Ascending aorta (tissue), 2 donors: ENCODE data around the gene P4HA2. TPM values are rescaled to one million over a fixed set of nuclear protein-coding genes. Genes with fewer than 3 reads are reported as not detected.

Experiments used
- DNase-seq, 2 donors: peaks; one replicate each; pipeline ENCODE4 v3.0.0-alpha.2; 2019; ENCODE audit warnings: low spot score in 2 of 2
- H3K27ac ChIP-seq, 2 donors: fragments of 200-600 bp; sonication (generic); one replicate each; pipeline ENCODE4 v1.5.1; 2016 to 2017; ENCODE audit warnings: mild to moderate bottlenecking in 1 of 2
- H3K27me3 ChIP-seq: fragments of 200-600 bp; sonication (generic); one replicate; pipeline ENCODE4 v1.5.1; 2017
- H3K36me3 ChIP-seq, 2 donors: fragments of 200-600 bp; sonication (generic); one replicate each; pipeline ENCODE4 v1.5.1; 2016
- H3K4me1 ChIP-seq, 2 donors: fragments of 200-600 bp; sonication (generic); one replicate each; pipeline ENCODE4 v1.5.1; 2016 to 2017; ENCODE audit warnings: mild to moderate bottlenecking in 1 of 2
- H3K4me3 ChIP-seq, 2 donors: fragments of 200-600 bp; sonication (generic); one replicate each; pipeline ENCODE4 v1.5.1; 2016 to 2017; ENCODE audit warnings: mild to moderate bottlenecking in 1 of 2
- H3K9me3 ChIP-seq, 2 donors: fragments of 200-600 bp; sonication (generic); one replicate each; pipeline ENCODE4 v1.5.1; 2016
- intact Hi-C: fragments of 100-400 bp; cut with DNase I; formaldehyde crosslinking; loops from one replicate; pipeline ENCODE4 v1.15.1; 2023
- total RNA-seq: library from RNA; depleted of rRNA; stranded (reverse); fragments of >200 nt; gene quantifications from one replicate; pipeline ENCODE4 v1.1.0, GENCODE V29; 2016
- TF ChIP-seq, protein P1 (sequence below), 3 experiments: fragments of 200-600 bp in 2 of 3; fragments of 450-650 bp in 1 of 3; sonication (generic) in 2 of 3; IDR thresholded peaks; one replicate each; pipeline ENCODE4 v1.5.1; 2016 to 2019; ENCODE audit warnings: antibody characterized with exemption in 3 of 3, mild to moderate bottlenecking in 1 of 3, moderate library complexity in 1 of 3

P4HA2 gene
- total RNA-seq, 1 donor from 2014 or later, result 22.6 TPM

DNA sequence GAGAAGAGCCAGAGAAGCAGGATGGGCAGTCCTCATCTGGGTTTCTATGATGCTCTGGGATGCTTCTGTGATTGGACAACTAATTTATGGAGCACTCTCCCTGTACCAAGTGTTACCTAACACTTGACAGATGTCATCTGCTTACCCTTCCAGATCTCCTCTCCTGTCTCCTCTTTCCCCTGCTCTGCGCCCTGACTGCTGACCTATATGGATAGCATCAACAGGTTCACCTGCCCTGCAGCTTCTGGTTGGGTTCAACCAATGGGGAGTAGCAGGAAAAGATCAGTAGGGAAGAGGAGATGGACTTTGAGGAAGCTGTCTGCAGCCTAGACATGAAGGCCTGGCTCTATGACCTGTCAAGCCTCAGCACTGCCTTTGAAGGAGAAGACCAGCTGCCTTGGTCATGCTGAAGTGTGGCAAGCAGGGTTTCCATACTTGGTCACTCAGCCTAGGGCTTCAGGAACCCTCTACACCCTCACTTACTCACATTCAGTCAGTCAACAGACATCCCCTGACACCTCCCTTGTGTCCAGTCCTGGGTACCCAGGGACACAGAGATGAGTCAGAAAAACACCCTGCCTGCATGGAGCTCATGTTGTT is 11.3 kb upstream of the P4HA2 start:
- Histone ChIP-seq H3K27ac (no peak overlapping the region), H3K27me3 (no peaks in the 10 kb centered on the region), H3K4me1 (no peaks in the 10 kb centered on the region), H3K4me3 (no peak overlapping the region), H3K9me3 (peaks cover 3 to 4% of the 10 kb centered on the region in 2 donors), H3K36me3 (no peaks in the 10 kb centered on the region)
- peak in 1 of 2 donors; percentile 35 for DNase-seq
- intact Hi-C loops, result loop anchor here (2.0 to 10.0 kb wide), 2 partner anchors 18 to 56 kb away; partner anchors contain the start of genes PDLIM4 and SLC22A4
- TF ChIP-seq, protein P1, sequence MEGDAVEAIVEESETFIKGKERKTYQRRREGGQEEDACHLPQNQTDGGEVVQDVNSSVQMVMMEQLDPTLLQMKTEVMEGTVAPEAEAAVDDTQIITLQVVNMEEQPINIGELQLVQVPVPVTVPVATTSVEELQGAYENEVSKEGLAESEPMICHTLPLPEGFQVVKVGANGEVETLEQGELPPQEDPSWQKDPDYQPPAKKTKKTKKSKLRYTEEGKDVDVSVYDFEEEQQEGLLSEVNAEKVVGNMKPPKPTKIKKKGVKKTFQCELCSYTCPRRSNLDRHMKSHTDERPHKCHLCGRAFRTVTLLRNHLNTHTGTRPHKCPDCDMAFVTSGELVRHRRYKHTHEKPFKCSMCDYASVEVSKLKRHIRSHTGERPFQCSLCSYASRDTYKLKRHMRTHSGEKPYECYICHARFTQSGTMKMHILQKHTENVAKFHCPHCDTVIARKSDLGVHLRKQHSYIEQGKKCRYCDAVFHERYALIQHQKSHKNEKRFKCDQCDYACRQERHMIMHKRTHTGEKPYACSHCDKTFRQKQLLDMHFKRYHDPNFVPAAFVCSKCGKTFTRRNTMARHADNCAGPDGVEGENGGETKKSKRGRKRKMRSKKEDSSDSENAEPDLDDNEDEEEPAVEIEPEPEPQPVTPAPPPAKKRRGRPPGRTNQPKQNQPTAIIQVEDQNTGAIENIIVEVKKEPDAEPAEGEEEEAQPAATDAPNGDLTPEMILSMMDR (IDR thresholded peaks at IDR 0.05), result no peak

DNA sequence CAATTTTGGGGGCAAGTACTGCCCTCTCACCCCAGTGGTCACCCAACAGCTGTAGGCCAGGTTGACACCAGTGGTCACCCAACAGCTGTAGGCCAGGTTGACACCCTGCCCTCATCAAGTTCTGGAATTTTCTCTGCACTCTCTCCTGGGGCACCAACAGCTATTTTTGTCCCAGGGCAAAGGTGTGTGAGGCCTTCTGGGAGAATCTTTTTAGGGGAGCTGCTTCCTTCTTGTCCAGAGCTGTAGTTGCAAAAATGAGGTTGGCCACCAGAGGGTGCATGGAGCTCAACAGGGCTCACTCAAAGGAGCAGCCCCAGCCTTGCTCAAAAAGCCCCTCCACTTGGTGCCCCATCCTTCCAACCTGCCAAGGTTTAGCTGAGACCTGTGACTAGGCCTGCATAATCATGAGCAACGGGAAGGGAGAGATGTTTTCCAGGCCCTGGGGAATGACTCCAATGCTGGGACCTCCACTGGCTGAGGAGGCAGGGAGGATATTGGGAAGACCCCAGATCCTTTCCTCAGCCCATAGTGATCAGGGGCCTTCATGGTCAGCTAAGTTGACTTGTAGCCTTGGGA is 10.6 kb upstream of the P4HA2 start:
- Histone ChIP-seq H3K36me3 (no peaks in the 10 kb centered on the region), H3K4me3 (no peak overlapping the region), H3K9me3 (no peaks in the 10 kb centered on the region), H3K27ac (no peak overlapping the region), H3K4me1 (no peaks in the 10 kb centered on the region), H3K27me3 (no peaks in the 10 kb centered on the region)
- TF ChIP-seq, protein P1 (IDR thresholded peaks at IDR 0.05), result peak; percentile 74 to 86 (median 80)
- intact Hi-C loops, result loop anchor here (2.0 to 10.0 kb wide), 2 partner anchors 19 to 57 kb away; partner anchors contain the start of genes PDLIM4 and SLC22A4
- DNase-seq, result peak in 1 of 2 donors; percentile 90

DNA sequence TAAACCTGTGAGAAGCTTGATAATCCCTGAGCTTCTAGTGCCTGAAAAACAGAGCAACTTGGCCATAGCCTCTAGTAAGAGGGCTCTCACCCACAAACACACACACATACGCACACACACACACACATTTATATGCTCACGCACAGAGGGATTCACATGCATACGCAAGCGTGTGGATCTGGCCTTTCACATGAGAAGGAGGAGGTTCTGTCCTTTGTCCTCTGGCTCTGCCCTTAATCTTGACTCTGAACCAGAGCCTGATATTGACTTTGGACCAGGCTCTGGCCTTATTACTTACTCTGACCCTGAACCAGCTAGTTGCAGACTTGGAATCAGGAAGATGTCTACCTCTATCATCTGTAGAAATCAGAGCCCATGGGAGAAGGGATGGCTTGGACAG is 10.0 kb upstream of the P4HA2 start:
- intact Hi-C loops, result loop anchor here (2.0 to 10.0 kb wide), 2 partner anchors 19 to 57 kb away; partner anchors contain the start of genes PDLIM4 and SLC22A4
- TF ChIP-seq, protein P1 (IDR thresholded peaks at IDR 0.05), result no peak
- Histone ChIP-seq H3K4me3 (no peak overlapping the region), H3K27ac (no peak overlapping the region), H3K27me3 (no peaks in the 10 kb centered on the region), H3K9me3 (no peaks in the 10 kb centered on the region), H3K36me3 (no peaks in the 10 kb centered on the region), H3K4me1 (no peaks in the 10 kb centered on the region)
- peak in 1 of 2 donors; percentile 38 for DNase-seq

DNA sequence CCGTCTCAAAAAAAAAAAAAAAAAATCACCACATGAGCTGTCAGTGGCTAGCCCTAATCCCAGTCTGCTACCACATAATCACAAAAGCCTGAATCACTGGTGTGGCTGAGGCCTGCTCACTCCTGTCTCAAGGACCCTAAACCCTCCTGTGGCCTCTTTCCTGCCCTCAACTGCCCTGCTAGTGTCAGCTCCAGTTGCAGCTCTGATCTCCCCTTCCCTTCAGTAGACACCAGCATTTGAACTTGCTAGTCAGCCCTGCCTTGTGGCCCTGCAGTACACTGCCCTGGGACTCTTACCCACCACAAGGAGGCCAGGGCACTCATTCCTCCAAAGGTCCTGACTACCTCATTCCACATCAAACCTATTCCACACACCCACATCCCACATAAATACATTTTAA is 9.5 kb upstream of the P4HA2 start:
- TF ChIP-seq, protein P1 (IDR thresholded peaks at IDR 0.05), result no peak
- intact Hi-C loops, result loop anchor here (10.0 kb wide), 1 partner anchor 58 kb away; the partner anchor contains the start of gene SLC22A4

DNA sequence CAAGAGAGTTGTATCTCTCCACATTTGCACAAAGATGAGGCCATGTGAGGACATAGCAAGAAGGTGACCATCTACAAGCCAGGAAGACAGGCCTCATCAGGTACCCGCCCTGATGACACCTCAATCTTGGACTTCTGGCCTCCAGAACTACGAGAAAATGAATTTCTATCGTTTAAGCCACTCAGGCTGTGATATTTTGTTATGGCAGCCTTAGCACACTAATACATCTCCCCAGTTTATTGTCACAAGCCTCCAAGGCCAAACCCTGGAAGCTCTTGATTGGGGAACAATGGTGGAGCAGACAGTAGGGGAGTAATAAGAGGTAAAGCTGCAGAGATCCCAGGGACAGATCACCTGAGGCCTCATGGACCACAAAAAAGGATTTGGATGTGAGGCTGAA is 7.7 kb upstream of the P4HA2 start:
- Histone ChIP-seq H3K4me1 (no peaks in the 10 kb centered on the region), H3K27ac (no peak overlapping the region), H3K9me3 (no peaks in the 10 kb centered on the region), H3K4me3 (no peak overlapping the region), H3K27me3 (no peaks in the 10 kb centered on the region), H3K36me3 (no peaks in the 10 kb centered on the region)
- TF ChIP-seq, protein P1 (IDR thresholded peaks at IDR 0.05), result no peak
- DNase-seq, result no peak
- intact Hi-C loops, result loop anchor here (10.0 kb wide), 1 partner anchor 59 kb away; the partner anchor contains the start of gene SLC22A4

More for the DNA sequence above, 9.5 kb upstream of the P4HA2 start:
- DNase-seq, result peak in 1 of 2 donors; percentile 52
- H3K36me3 ChIP-seq, result no peaks in the 10 kb centered on the region
- H3K9me3 ChIP-seq, result no peaks in the 10 kb centered on the region
- no peaks in the 10 kb centered on the region for H3K27me3 ChIP-seq
- no peak overlapping the region for H3K27ac ChIP-seq
- no peaks in the 10 kb centered on the region for H3K4me1 ChIP-seq
- H3K4me3 ChIP-seq, result no peak overlapping the region
